DND-41 (cell line): ENCODE results near the gene SYT9.

ENCODE experiments used
- ATAC-seq: fragments of 200-7000 bp; cut with Tn5 transposase; 3 replicates; pipeline ENCODE4 v1.9.1; 2021; ENCODE audit warnings: low read depth; ENCODE audit not compliant: insufficient read depth
- DNase-seq: peaks from one replicate; pipeline ENCODE4 v3.0.0-alpha.2; 2020
- H2AFZ ChIP-seq: 2 replicates; pipeline ENCODE4 v1.6.0; 2012; ENCODE audit warnings: low read depth, low read length
- H3K27ac ChIP-seq: 2 replicates; pipeline ENCODE4 v1.5.1; 2012; ENCODE audit warnings: low read length, inconsistent platforms
- H3K27me3 ChIP-seq: fragments of 200-600 bp; sonication (generic); 2 replicates; pipeline ENCODE4 v1.6.0; 2012; ENCODE audit warnings: low read length, mild to moderate bottlenecking, inconsistent platforms; ENCODE audit not compliant: insufficient read depth, poor library complexity
- H3K36me3 ChIP-seq: 2 replicates; pipeline ENCODE4 v1.5.1; 2012; ENCODE audit warnings: low read length, inconsistent platforms; ENCODE audit not compliant: insufficient read depth
- H3K4me1 ChIP-seq: 2 replicates; pipeline ENCODE4 v1.5.1; 2012; ENCODE audit warnings: mild to moderate bottlenecking, low read length; ENCODE audit not compliant: insufficient read depth
- H3K4me2 ChIP-seq: 2 replicates; pipeline ENCODE4 v1.6.0; 2012; ENCODE audit warnings: mild to moderate bottlenecking, moderate library complexity, low read length, inconsistent platforms; ENCODE audit not compliant: insufficient read depth
- H3K4me3 ChIP-seq, 2 experiments: fragments of 200-600 bp in 1 of 2; shearing (Covaris generic) in 1 of 2; 2 replicates each; pipeline ENCODE4 v1.5.1; 2012 to 2016; ENCODE audit warnings: inconsistent platforms in 2 of 2, low read length in 2 of 2, mild to moderate bottlenecking in 2 of 2, low read depth in 1 of 2, moderate library complexity in 1 of 2
- H3K79me2 ChIP-seq: 2 replicates; pipeline ENCODE4 v1.6.0; 2012; ENCODE audit warnings: low read length, inconsistent platforms; ENCODE audit not compliant: insufficient read depth
- H3K9ac ChIP-seq: 2 replicates; pipeline ENCODE4 v1.6.0; 2012; ENCODE audit warnings: low read depth, mild to moderate bottlenecking, inconsistent platforms, low read length, moderate library complexity
- H3K9me3 ChIP-seq: 2 replicates; pipeline ENCODE4 v1.5.1; 2012; ENCODE audit warnings: low read length, moderate library complexity, mild to moderate bottlenecking, inconsistent platforms; ENCODE audit not compliant: insufficient read depth, severe bottlenecking
- H4K20me1 ChIP-seq: 2 replicates; pipeline ENCODE4 v1.6.0; 2012; ENCODE audit warnings: low read length; ENCODE audit not compliant: insufficient read depth
- EZH2 ChIP-seq: IDR thresholded peaks from 3 replicates; pipeline ENCODE4 v1.6.1; 2012; ENCODE audit warnings: borderline replicate concordance, low read depth, mild to moderate bottlenecking, moderate library complexity, low read length, inconsistent platforms; ENCODE audit not compliant: severe bottlenecking
- TF ChIP-seq, protein P1 (sequence below): IDR thresholded peaks from 2 replicates; pipeline ENCODE4 v1.5.1; 2012; ENCODE audit warnings: borderline replicate concordance, low read length, moderate library complexity, mild to moderate bottlenecking; ENCODE audit not compliant: poor library complexity, severe bottlenecking; ENCODE audit errors: extremely low read depth

The SYT9 gene

DNA sequence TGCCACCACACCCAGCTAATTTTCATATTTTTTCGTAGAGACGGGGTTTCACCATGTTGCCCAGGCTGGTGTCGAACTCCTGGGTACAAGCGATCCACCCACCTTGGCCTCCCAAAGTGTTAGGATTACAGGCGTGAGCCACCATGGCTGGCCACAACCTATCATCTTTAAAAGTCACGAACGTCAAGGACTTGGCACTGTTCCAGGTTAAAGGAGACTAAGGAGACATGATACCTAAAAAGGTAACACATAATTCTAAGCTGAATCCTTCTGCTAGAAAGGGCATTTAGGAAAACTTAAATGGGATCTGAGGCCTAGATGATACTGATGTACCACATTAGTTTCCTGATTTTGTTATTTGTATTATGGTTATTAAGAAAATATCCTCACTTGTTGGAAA is 43.3 kb upstream of the SYT9 start:
- no peak for DNase-seq
- no peaks in the 10 kb centered on the region for H3K9me3 ChIP-seq
- no peaks in the 10 kb centered on the region for H4K20me1 ChIP-seq
- H3K4me3 ChIP-seq = no peak overlapping the region
- no peaks in the 10 kb centered on the region for H3K36me3 ChIP-seq
- ATAC-seq = no peak
- H3K27ac ChIP-seq = no peak overlapping the region
- no peaks in the 10 kb centered on the region for H3K79me2 ChIP-seq
- H3K4me1 ChIP-seq = no peaks in the 10 kb centered on the region
- no peak overlapping the region for H3K9ac ChIP-seq
- no peak overlapping the region for H2AFZ ChIP-seq
- TF ChIP-seq, protein P1, sequence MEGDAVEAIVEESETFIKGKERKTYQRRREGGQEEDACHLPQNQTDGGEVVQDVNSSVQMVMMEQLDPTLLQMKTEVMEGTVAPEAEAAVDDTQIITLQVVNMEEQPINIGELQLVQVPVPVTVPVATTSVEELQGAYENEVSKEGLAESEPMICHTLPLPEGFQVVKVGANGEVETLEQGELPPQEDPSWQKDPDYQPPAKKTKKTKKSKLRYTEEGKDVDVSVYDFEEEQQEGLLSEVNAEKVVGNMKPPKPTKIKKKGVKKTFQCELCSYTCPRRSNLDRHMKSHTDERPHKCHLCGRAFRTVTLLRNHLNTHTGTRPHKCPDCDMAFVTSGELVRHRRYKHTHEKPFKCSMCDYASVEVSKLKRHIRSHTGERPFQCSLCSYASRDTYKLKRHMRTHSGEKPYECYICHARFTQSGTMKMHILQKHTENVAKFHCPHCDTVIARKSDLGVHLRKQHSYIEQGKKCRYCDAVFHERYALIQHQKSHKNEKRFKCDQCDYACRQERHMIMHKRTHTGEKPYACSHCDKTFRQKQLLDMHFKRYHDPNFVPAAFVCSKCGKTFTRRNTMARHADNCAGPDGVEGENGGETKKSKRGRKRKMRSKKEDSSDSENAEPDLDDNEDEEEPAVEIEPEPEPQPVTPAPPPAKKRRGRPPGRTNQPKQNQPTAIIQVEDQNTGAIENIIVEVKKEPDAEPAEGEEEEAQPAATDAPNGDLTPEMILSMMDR = no peak
- TF ChIP-seq EZH2 = no peak
- H3K27me3 ChIP-seq = no peaks in the 10 kb centered on the region
- no peak overlapping the region for H3K4me2 ChIP-seq

DNA sequence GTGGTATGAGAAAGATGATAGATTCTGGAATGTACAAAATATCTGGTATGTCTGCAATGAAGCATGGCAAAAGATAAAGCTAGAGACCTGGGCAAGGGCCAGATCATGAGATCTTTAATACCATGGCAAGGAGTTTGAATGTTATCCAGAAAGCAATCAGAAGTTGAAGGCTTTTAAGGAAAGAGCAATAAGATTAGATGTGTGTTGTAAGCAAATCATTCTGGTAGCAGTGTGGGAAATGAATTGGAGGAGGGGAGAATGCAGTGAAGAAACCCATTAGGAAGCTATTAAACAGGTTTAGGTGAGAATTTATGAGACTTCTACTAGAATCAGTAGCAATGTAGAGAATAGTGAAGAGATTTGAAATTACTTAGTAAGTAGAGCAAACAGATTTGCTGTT is 32.2 kb upstream of the SYT9 start:
- Histone ChIP-seq H3K36me3 (no peaks in the 10 kb centered on the region), H2AFZ (no peak overlapping the region), H3K9me3 (no peaks in the 10 kb centered on the region), H3K4me3 (no peak overlapping the region), H3K4me1 (no peaks in the 10 kb centered on the region), H3K79me2 (no peaks in the 10 kb centered on the region), H3K9ac (no peak overlapping the region), H3K27ac (no peak overlapping the region), H4K20me1 (no peaks in the 10 kb centered on the region), H3K4me2 (no peak overlapping the region), H3K27me3 (peaks cover 3% of the 10 kb centered on the region)
- TF ChIP-seq EZH2 = no peak
- TF ChIP-seq, protein P1 = no peak
- ATAC-seq (no peak), DNase-seq (no peak)

DNA sequence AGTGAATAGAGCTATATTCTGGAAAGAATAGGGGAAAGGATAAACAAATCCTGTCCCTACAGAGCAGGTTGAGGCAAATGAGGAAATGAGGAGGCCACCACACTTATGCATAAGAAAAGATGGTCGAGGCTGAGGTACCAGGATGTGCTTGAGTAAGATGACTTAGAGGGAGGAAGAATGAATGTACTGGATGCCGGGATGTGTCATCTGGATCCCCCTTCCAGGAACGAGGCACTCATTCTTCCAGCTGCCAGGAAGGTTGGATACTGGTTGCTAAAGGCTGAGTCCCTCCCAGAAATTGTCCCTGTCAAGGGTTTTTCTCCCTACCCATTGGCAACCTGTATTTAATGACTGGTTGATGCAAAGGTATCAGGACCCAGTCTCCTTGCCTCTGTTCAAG is 31.1 kb upstream of the SYT9 start:
- ATAC-seq (no peak), DNase-seq (no peak)

More for the DNA sequence above, 31.1 kb upstream of the SYT9 start:
- H3K4me3 ChIP-seq = no peak overlapping the region
- no peak overlapping the region for H3K27ac ChIP-seq
- no peaks in the 10 kb centered on the region for H3K4me1 ChIP-seq
- no peak overlapping the region for H2AFZ ChIP-seq
- no peak overlapping the region for H3K9ac ChIP-seq
- TF ChIP-seq EZH2 = no peak
- TF ChIP-seq, protein P1 = no peak
- no peaks in the 10 kb centered on the region for H4K20me1 ChIP-seq
- no peaks in the 10 kb centered on the region for H3K79me2 ChIP-seq
- no peaks in the 10 kb centered on the region for H3K36me3 ChIP-seq
- H3K27me3 ChIP-seq = peaks cover 3% of the 10 kb centered on the region
- H3K9me3 ChIP-seq = no peaks in the 10 kb centered on the region
- no peak overlapping the region for H3K4me2 ChIP-seq
